A549 (cell line): ENCODE measurements around the gene MAML3. TPM values are rescaled to one million over a fixed set of nuclear protein-coding genes. Genes with fewer than 3 reads are reported as not detected.

Experiments
- ATAC-seq, 2 experiments: fragments of 200-7000 bp in 1 of 2; fragments of >200 bp in 1 of 2; cut with Nextera tagmentation in 1 of 2; cut with Tn5 transposase in 1 of 2; 3 replicates each; pipeline versions ENCODE4 v1.8.0 to v1.9.1; 2018 to 2020; ENCODE audit warnings: mild to moderate bottlenecking in 1 of 2, moderate library complexity in 1 of 2
- CTCF ChIA-PET: fragments of 300-600 bp; sonication (Branson Sonifier 250); formaldehyde crosslinking; extraction: SDS; loops from one replicate; lab custom pipeline; 2021; ENCODE audit warnings: antibody characterized with exemption, inconsistent platforms; lab: Yijun Ruan, JAX
- POLR2A ChIA-PET: fragments of 350-600 bp; formaldehyde crosslinking; extraction: SDS; loops from one replicate; lab custom pipeline; 2021; ENCODE audit warnings: antibody characterized with exemption, inconsistent platforms; lab: Yijun Ruan, JAX
- DNase-seq, 2 experiments: peaks; one replicate each; pipeline versions ENCODE4 v3.0.0 to v3.0.0-alpha.2; 2011 to 2016; ENCODE audit warnings: low read depth in 1 of 2, low spot score in 1 of 2
- FAIRE-seq: peaks from 2 replicates; lab custom pipeline; 2011; peaks lifted over from hg19 to GRCh38; lab: Jason Lieb, UNC
- H3K27ac ChIP-seq, 2 experiments: fragments of >200 bp; sonication (Bioruptor Twin); formaldehyde crosslinking; 3 replicates each; pipeline ENCODE4 v1.5.1; 2016 to 2017
- H3K4me1 ChIP-seq: fragments of >200 bp; sonication (Bioruptor Twin); formaldehyde crosslinking; 3 replicates; pipeline ENCODE4 v1.6.1; 2016
- H3K4me2 ChIP-seq: fragments of >200 bp; sonication (Bioruptor Twin); formaldehyde crosslinking; 3 replicates; pipeline ENCODE4 v1.6.1; 2016
- H3K4me3 ChIP-seq: fragments of >200 bp; sonication (Bioruptor Twin); formaldehyde crosslinking; 3 replicates; pipeline ENCODE4 v1.5.1; 2016
- H3K9me3 ChIP-seq: fragments of >200 bp; sonication (Bioruptor Twin); formaldehyde crosslinking; 3 replicates; pipeline ENCODE4 v1.6.1; 2016
- BHLHE40 ChIP-seq: IDR thresholded peaks from 2 replicates; pipeline ENCODE4 v1.6.1; 2012; ENCODE audit warnings: low read depth, low read length, inconsistent platforms
- CEBPB ChIP-seq, 2 experiments: fragments of >200 bp in 1 of 2; sonication (Bioruptor Twin) in 1 of 2; formaldehyde crosslinking in 1 of 2; IDR thresholded peaks; 2 replicates each; pipeline ENCODE4 v1.6.1; 2012 to 2016
- E2F6 ChIP-seq: IDR thresholded peaks from 2 replicates; pipeline ENCODE4 v1.6.1; 2012; ENCODE audit warnings: low read depth, borderline replicate concordance
- EHMT2 ChIP-seq: fragments of 200-600 bp; sonication (generic); IDR thresholded peaks from 2 replicates; pipeline ENCODE4 v1.6.1; 2016; ENCODE audit warnings: antibody characterized with exemption, low read depth, mild to moderate bottlenecking, moderate library complexity
- FOXS1 ChIP-seq: fragments of 250-450 bp; sonication (Bioruptor Pico); IDR thresholded peaks from 2 replicates; pipeline ENCODE4 v1.5.0; 2020; ENCODE audit warnings: mild to moderate bottlenecking, moderate library complexity
- JUNB ChIP-seq: fragments of >200 bp; sonication (Bioruptor Twin); formaldehyde crosslinking; IDR thresholded peaks from 2 replicates; pipeline ENCODE4 v1.6.1; 2016
- KDM1A ChIP-seq: fragments of 200-600 bp; sonication (generic); IDR thresholded peaks from 2 replicates; pipeline ENCODE4 v1.6.1; 2016; ENCODE audit warnings: low read depth, mild to moderate bottlenecking
- MAX ChIP-seq: IDR thresholded peaks from 2 replicates; pipeline ENCODE4 v1.6.1; 2012
- MYC ChIP-seq: IDR thresholded peaks from 2 replicates; pipeline ENCODE4 v1.6.1; 2012; ENCODE audit warnings: mild to moderate bottlenecking, inconsistent platforms, low read length, improper control_type of control experiment, borderline replicate concordance
- POLR2A ChIP-seq: IDR thresholded peaks from 2 replicates; pipeline ENCODE4 v1.6.1; 2012; ENCODE audit warnings: mild to moderate bottlenecking, low read length
- POLR2AphosphoS2 ChIP-seq: conservative IDR thresholded peaks from 2 replicates; pipeline ENCODE4 v1.6.1; 2012; ENCODE audit warnings: low read length, improper control_type of control experiment, inconsistent platforms
- RAD21 ChIP-seq, 2 experiments: fragments of >200 bp in 1 of 2; sonication (Bioruptor Twin) in 1 of 2; formaldehyde crosslinking in 1 of 2; IDR thresholded peaks in 1 of 2; conservative IDR thresholded peaks in 1 of 2; 2 replicates in 1 of 2; 3 replicates in 1 of 2; pipeline ENCODE4 v1.6.1; 2012 to 2018; ENCODE audit warnings: inconsistent platforms in 1 of 2
- REST ChIP-seq: fragments of 200-600 bp; sonication (generic); IDR thresholded peaks from 2 replicates; pipeline ENCODE4 v1.6.1; 2016; ENCODE audit warnings: antibody characterized with exemption, mild to moderate bottlenecking, moderate library complexity
- TP53 ChIP-seq: fragments of 250-450 bp; sonication (Bioruptor Pico); IDR thresholded peaks from 2 replicates; pipeline ENCODE4 v1.5.0; 2021; ENCODE audit warnings: mild to moderate bottlenecking, moderate library complexity
- WGBS: methylation state at CpG from one replicate; pipeline ENCODE4 v1.1.6; 2017; ENCODE audit errors: missing lambda C conversion rate; 5-methylcytosine and 5-hydroxymethylcytosine counted together
- polyA plus RNA-seq, 4 experiments: library from polyadenylated mRNA; depleted of rRNA in 3 of 4; stranded (reverse); fragments of >200 nt; fragmentation: RNase III in 1 of 4; extraction: RNeasy Plus Mini Kit Qiagen cat#74134 plus additional on column Dnase treatment in 1 of 4; gene quantifications; 2 replicates in 3 of 4; 3 replicates in 1 of 4; pipeline ENCODE4 v1.2.3, GENCODE V29; 2011 to 2017

Gene MAML3
- polyA plus RNA-seq, 2 of the 4 experiments (the other 2 are of a cell fraction): 9.0 to 22.2 TPM

DNA sequence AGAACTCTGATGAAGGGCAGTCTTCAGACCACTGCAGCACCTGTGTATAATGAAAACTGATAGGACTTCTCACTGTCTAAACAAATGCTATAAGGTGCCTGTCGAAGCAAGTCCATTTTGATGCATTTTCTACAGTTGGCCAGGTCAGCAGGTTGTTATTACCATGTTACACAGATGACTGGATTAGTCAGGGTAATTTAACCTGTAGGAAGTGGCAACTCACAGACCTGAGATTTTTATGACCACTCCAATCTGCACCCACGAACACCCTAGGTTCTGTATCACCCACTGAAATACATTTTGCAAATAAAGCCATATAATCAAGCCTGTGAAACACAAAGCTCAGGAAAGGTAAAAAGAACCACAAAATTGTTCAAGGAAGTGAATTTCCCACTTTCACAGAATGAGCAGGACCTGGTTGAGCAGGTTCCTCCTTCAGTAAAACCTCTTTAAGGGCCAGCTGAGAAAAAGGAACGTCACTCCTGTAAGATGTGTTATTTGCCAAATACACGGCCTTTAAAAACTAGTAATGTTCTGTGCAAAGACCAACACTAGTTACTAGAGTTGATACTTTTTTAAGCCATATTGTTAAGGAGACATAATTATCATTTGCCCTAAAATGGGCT is 12.7 kb downstream of the MAML3 start:
- no peak for DNase-seq
- no peak overlapping the region for H3K4me2 ChIP-seq
- FAIRE-seq: no peak
- POLR2A ChIA-PET: no interaction called here
- ATAC-seq: no peak
- no peak for TF ChIP-seq BHLHE40
- no peak for TF ChIP-seq KDM1A
- no peak for TF ChIP-seq FOXS1 (CRISPR knock-in tag)
- TF ChIP-seq REST: no peak
- TF ChIP-seq POLR2AphosphoS2: no peak
- no peak for TF ChIP-seq TP53 (CRISPR knock-in tag)
- no peak for TF ChIP-seq MYC
- no peak overlapping the region for H3K4me3 ChIP-seq
- H3K9me3 ChIP-seq: no peaks in the 10 kb centered on the region
- peak overlapping the region in 1 of 2 experiments; percentile 72; a peak in 3 of 6 replicates for H3K27ac ChIP-seq
- peaks cover 66% of the 10 kb centered on the region for H3K4me1 ChIP-seq
- CTCF ChIA-PET: no interaction called here
- 75% methylated on average over 4 of the region's 4 CpGs for WGBS

GRCh38 chr4:140140566-140140965 is 13.4 kb downstream of the MAML3 start:
- Histone ChIP-seq H3K9me3 (no peaks in the 10 kb centered on the region), H3K4me1 (peaks cover 72% of the 10 kb centered on the region), H3K4me2 (no peak overlapping the region), H3K27ac (peak overlapping the region; percentile 32 to 72; a peak in 4 of 6 replicates), H3K4me3 (no peak overlapping the region)
- ChIA-PET POLR2A (no interaction called here), CTCF (interaction anchor here (1.4 kb wide), 1 partner anchor 10 kb away, joined by 3 read pairs; no protein-coding TSS in a partner anchor)
- WGBS: 98% methylated on average over 3 of the region's 3 CpGs
- DNase-seq: no peak
- no peak for TF ChIP-seq EHMT2
- TF ChIP-seq BHLHE40: no peak
- no peak for TF ChIP-seq CEBPB (IDR thresholded peaks at IDR 0.05)
- TF ChIP-seq POLR2A: no peak
- TF ChIP-seq JUNB: no peak
- no peak for TF ChIP-seq MAX
- no peak for ATAC-seq
- FAIRE-seq: no peak

DNA sequence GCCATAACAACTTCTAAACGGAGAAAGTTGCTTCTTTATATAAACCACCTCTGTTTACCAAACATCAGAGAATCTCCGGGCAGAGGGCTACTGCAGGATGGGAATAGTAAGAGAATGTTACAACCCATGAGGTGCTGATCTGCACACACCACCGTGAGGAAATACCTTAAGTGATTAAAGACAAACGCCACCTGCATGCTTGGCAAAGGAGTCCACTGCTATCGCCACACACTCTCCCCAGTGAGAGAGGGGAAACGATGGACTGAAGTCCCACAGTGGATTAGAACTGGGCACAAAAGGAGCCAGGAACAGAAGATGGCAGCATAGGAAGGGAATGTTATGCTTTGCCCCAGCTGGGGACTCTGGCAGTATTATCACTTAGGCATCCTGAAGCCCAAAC is 15.6 kb downstream of the MAML3 start:
- DNase-seq: peak in 1 of 2 experiments; percentile 38
- WGBS: 13% methylated on average over 6 of the region's 6 CpGs
- H3K9me3 ChIP-seq: no peaks in the 10 kb centered on the region
- peak overlapping the region; percentile 69 to 86 for H3K27ac ChIP-seq
- CTCF ChIA-PET: interaction anchor here (1.0 to 1.3 kb wide), 2 partner anchors 10 to 115 kb away, joined by 4 to 5 read pairs; no protein-coding TSS in a partner anchor
- TF ChIP-seq E2F6: no peak
- peak in 1 of 2 experiments; percentile 9; a peak in 1 of 5 replicates for TF ChIP-seq RAD21 (conservative IDR thresholded peaks at IDR 0.05 in 1 of 2, IDR thresholded peaks at IDR 0.05 in 1 of 2)
- TF ChIP-seq, all 56 proteins: peak for 1
- ATAC-seq: peak in 1 of 2 experiments; percentile 29; a peak in 3 of 6 replicates
- H3K4me2 ChIP-seq: peak overlapping the region; percentile 69
- no peak overlapping the region; the same call in 2 of the 3 replicates for H3K4me3 ChIP-seq
- FAIRE-seq: no peak
- POLR2A ChIA-PET: no interaction called here
- H3K4me1 ChIP-seq: peaks cover 78% of the 10 kb centered on the region
